NCI-H1417 (cell line): Measurements from ENCODE around the gene CYP27B1.

Experiments used
- DNase-seq, 3 experiments: peaks; one replicate each; lab custom pipeline; 2025; lab: John Stamatoyannopoulos, UW

Gene CYP27B1

GRCh38 chr12:57765698-57766463 lies 997 bp downstream of the CYP27B1 start:
- DNase-seq = peak in 2 of 3 experiments; percentile 24 to 37

- DNase-seq = peak in 2 of 3 experiments; percentile 46 to 60
Measured at GRCh38 chr12:57765003-57765697, 1.7 kb downstream of the CYP27B1 start.

GRCh38 chr12:57764662-57765002 lies 2.2 kb downstream of the CYP27B1 start:
- no peak for DNase-seq

GRCh38 chr12:57763881-57764661 lies 2.8 kb downstream of the CYP27B1 start:
- DNase-seq = no peak

- no peak for DNase-seq
Measured at GRCh38 chr12:57762463-57762862, 4.4 kb downstream of the CYP27B1 start.

- no peak for DNase-seq
Measured at GRCh38 chr12:57761391-57761998, 5.4 kb downstream of the CYP27B1 start.

- DNase-seq = no peak
Measured at GRCh38 chr12:57760347-57760982, 6.4 kb downstream of the CYP27B1 start.

- peak in 2 of 3 experiments; percentile 20 to 58 for DNase-seq
Measured at GRCh38 chr12:57759360-57759980, 7.4 kb downstream of the CYP27B1 start.

GRCh38 chr12:57758552-57759359 lies 8.1 kb downstream of the CYP27B1 start:
- no peak for DNase-seq

GRCh38 chr12:57757771-57758170 lies 9.1 kb downstream of the CYP27B1 start:
- DNase-seq = no peak

GRCh38 chr12:57756406-57757341 lies 10.2 kb downstream of the CYP27B1 start:
- DNase-seq = peak in 1 of 3 experiments; percentile 24

- DNase-seq = peak in 2 of 3 experiments; percentile 59 to 63
Measured at GRCh38 chr12:57755454-57756372, 11.2 kb downstream of the CYP27B1 start.

GRCh38 chr12:57755194-57755453 lies 11.8 kb downstream of the CYP27B1 start:
- no peak for DNase-seq

GRCh38 chr12:57754411-57755193 lies 12.3 kb downstream of the CYP27B1 start, which contains the start of gene MARCHF9:
TSS of gene MARCHF9 (plus strand) at chr12:57755103. CDS start at chr12:57755529, 426 bp downstream.
- DNase-seq = peak; percentile 90 to 94 (median 94)

- DNase-seq = peak in 1 of 3 experiments; percentile 49
Measured at GRCh38 chr12:57753756-57754337, 13.0 kb downstream of the CYP27B1 start.

GRCh38 chr12:57752668-57753000 lies 14.2 kb downstream of the CYP27B1 start:
- DNase-seq = no peak
